IMR-90 (cell line): ENCODE results near the gene MMP3. TPM values are rescaled to one million over a fixed set of nuclear protein-coding genes. Genes with fewer than 3 reads are reported as not detected.

ENCODE experiments used
- ATAC-seq: fragments of 200-7000 bp; cut with Tn5 transposase; 2 replicates; pipeline ENCODE4 v1.9.1; 2020; ENCODE audit warnings: low read depth, mild to moderate bottlenecking, moderate library complexity
- BruUV-seq: library from RNA; stranded (reverse); fragments of 400-500 nt; replicated peaks from 2 replicates; lab custom pipeline; 2021; lab: Mats Ljungman, UMichigan
- CTCF ChIA-PET: fragments of 300-600 bp; formaldehyde crosslinking; extraction: SDS; loops from one replicate; lab custom pipeline; 2021; ENCODE audit warnings: antibody characterized with exemption; lab: Yijun Ruan, JAX
- POLR2A ChIA-PET: fragments of 300-600 bp; sonication (Branson Sonifier 250); formaldehyde crosslinking; loops from one replicate; lab custom pipeline; 2022; ENCODE audit warnings: antibody characterized with exemption; ENCODE audit not compliant: unreplicated experiment; lab: Charles Lee
- DNase-seq: peaks from one replicate; pipeline ENCODE4 v3.0.0; 2013
- H2AFZ ChIP-seq: replicated peaks from 2 replicates; pipeline ENCODE3; 2013; ENCODE audit warnings: low read length, mild to moderate bottlenecking; ENCODE audit not compliant: poor library complexity
- H2AK5ac ChIP-seq: 2 replicates; pipeline ENCODE4 v1.6.1; 2013; ENCODE audit warnings: low read depth, low read length, inconsistent platforms
- H2AK9ac ChIP-seq: replicated peaks from 2 replicates; pipeline ENCODE3; 2013; ENCODE audit warnings: mild to moderate bottlenecking, low read depth, low read length, moderate library complexity; ENCODE audit not compliant: poor library complexity
- H2BK120ac ChIP-seq: 2 replicates; pipeline ENCODE4 v1.6.1; 2013; ENCODE audit warnings: low read depth, low read length, inconsistent platforms
- H2BK15ac ChIP-seq: 3 replicates; pipeline ENCODE4 v1.6.1; 2013; ENCODE audit warnings: low read depth, low read length, inconsistent platforms
- H2BK20ac ChIP-seq: 2 replicates; pipeline ENCODE4 v1.6.1; 2013; ENCODE audit warnings: low read depth, mild to moderate bottlenecking, inconsistent platforms, low read length, moderate library complexity
- H2BK5ac ChIP-seq: 2 replicates; pipeline ENCODE4 v1.6.1; 2013; ENCODE audit warnings: mild to moderate bottlenecking, low read depth, low read length, inconsistent platforms; ENCODE audit not compliant: poor library complexity, severe bottlenecking
- H3K14ac ChIP-seq: replicated peaks from 2 replicates; pipeline ENCODE4 v1.6.1; 2013; ENCODE audit warnings: low read depth, low read length, inconsistent platforms
- H3K18ac ChIP-seq: 2 replicates; pipeline ENCODE4 v1.6.1; 2013; ENCODE audit warnings: low read depth, low read length, control low read depth
- H3K23ac ChIP-seq: 2 replicates; pipeline ENCODE4 v1.6.1; 2013; ENCODE audit warnings: low read depth, low read length, inconsistent platforms
- H3K27ac ChIP-seq: 2 replicates; pipeline ENCODE4 v1.5.1; 2013; ENCODE audit warnings: mild to moderate bottlenecking, control low read depth, low read length; ENCODE audit not compliant: insufficient read depth
- H3K27me3 ChIP-seq: 2 replicates; pipeline ENCODE4 v1.6.1; 2013; ENCODE audit warnings: low read length; ENCODE audit not compliant: control insufficient read depth, insufficient read depth
- H3K36me3 ChIP-seq: 2 replicates; pipeline ENCODE4 v1.6.1; 2013; ENCODE audit warnings: low read length, mixed read lengths; ENCODE audit not compliant: control insufficient read depth, insufficient read depth
- H3K4ac ChIP-seq: 2 replicates; pipeline ENCODE4 v1.6.1; 2013; ENCODE audit warnings: low read depth, low read length, inconsistent platforms
- H3K4me1 ChIP-seq: 2 replicates; pipeline ENCODE4 v1.6.1; 2013; ENCODE audit warnings: low read length, mixed read lengths; ENCODE audit not compliant: control insufficient read depth, insufficient read depth
- H3K4me2 ChIP-seq: 2 replicates; pipeline ENCODE4 v1.6.1; 2013; ENCODE audit warnings: low read depth, mild to moderate bottlenecking, control low read depth, low read length, moderate library complexity
- H3K4me3 ChIP-seq: 2 replicates; pipeline ENCODE4 v1.5.1; 2013; ENCODE audit warnings: low read depth, mild to moderate bottlenecking, control low read depth, low read length, moderate library complexity; ENCODE audit not compliant: insufficient read depth
- H3K56ac ChIP-seq: 2 replicates; pipeline ENCODE4 v1.6.1; 2013; ENCODE audit warnings: low read length, inconsistent platforms; ENCODE audit not compliant: insufficient read depth; ENCODE audit errors: extremely low read depth
- H3K79me1 ChIP-seq, 2 experiments: 2 replicates each; pipeline ENCODE4 v1.6.1; 2013; ENCODE audit warnings: low read length in 2 of 2, inconsistent platforms in 1 of 2, low read depth in 1 of 2
- H3K9ac ChIP-seq: 2 replicates; pipeline ENCODE4 v1.6.1; 2013; ENCODE audit warnings: low read depth, low read length, control low read depth
- H3K9me1 ChIP-seq: 2 replicates; pipeline ENCODE4 v1.6.1; 2013; ENCODE audit warnings: low read length, inconsistent platforms; ENCODE audit not compliant: insufficient read depth
- H3K9me3 ChIP-seq: 2 replicates; pipeline ENCODE4 v1.6.1; 2013; ENCODE audit warnings: low read length; ENCODE audit not compliant: control insufficient read depth, insufficient read depth
- H4K20me1 ChIP-seq: 2 replicates; pipeline ENCODE4 v1.6.1; 2013; ENCODE audit warnings: low read length, inconsistent platforms; ENCODE audit not compliant: insufficient read depth
- H4K5ac ChIP-seq: 2 replicates; pipeline ENCODE4 v1.6.1; 2013; ENCODE audit warnings: mild to moderate bottlenecking, low read depth, low read length, control low read depth
- H4K8ac ChIP-seq, 2 experiments: 2 replicates each; pipeline ENCODE4 v1.6.1; 2013; ENCODE audit warnings: low read depth in 2 of 2, low read length in 2 of 2, control low read depth in 1 of 2, inconsistent platforms in 1 of 2
- H4K91ac ChIP-seq: 2 replicates; pipeline ENCODE4 v1.6.1; 2013; ENCODE audit warnings: low read depth, low read length, inconsistent platforms; ENCODE audit not compliant: insufficient read depth
- BHLHE40 ChIP-seq: fragments of 150-350 bp; IDR thresholded peaks from 2 replicates; pipeline ENCODE4 v1.6.1; 2016; ENCODE audit warnings: mild to moderate bottlenecking, low read depth, low read length
- CEBPB ChIP-seq: IDR thresholded peaks from 2 replicates; pipeline ENCODE4 v1.6.1; 2012; ENCODE audit warnings: low read depth, low read length, improper control_type of control experiment
- CHD1 ChIP-seq: IDR thresholded peaks from 2 replicates; pipeline ENCODE4 v1.6.1; 2012; ENCODE audit warnings: low read depth, low read length, improper control_type of control experiment
- CTCF ChIP-seq: conservative IDR thresholded peaks from 2 replicates; pipeline ENCODE4 v1.5.1; 2012; ENCODE audit warnings: mild to moderate bottlenecking, low read depth, low read length, improper control_type of control experiment
- ELK1 ChIP-seq: fragments of 150-350 bp; IDR thresholded peaks from 2 replicates; pipeline ENCODE4 v1.6.1; 2016; ENCODE audit warnings: low read depth, mild to moderate bottlenecking, low read length, moderate library complexity, borderline replicate concordance
- FOS ChIP-seq: fragments of 150-350 bp; IDR thresholded peaks from 2 replicates; pipeline ENCODE4 v1.6.1; 2016; ENCODE audit warnings: low read depth, low read length
- MAFK ChIP-seq: IDR thresholded peaks from 2 replicates; pipeline ENCODE4 v1.6.1; 2012; ENCODE audit warnings: low read depth, low read length, improper control_type of control experiment
- MAZ ChIP-seq: IDR thresholded peaks from 2 replicates; pipeline ENCODE4 v1.6.1; 2012; ENCODE audit warnings: low read depth, mild to moderate bottlenecking, low read length, improper control_type of control experiment, moderate library complexity, borderline replicate concordance
- MXI1 ChIP-seq: IDR thresholded peaks from 2 replicates; pipeline ENCODE4 v1.6.1; 2012; ENCODE audit warnings: low read depth, mild to moderate bottlenecking, low read length, moderate library complexity, borderline replicate concordance
- NFE2L2 ChIP-seq: fragments of 150-350 bp; IDR thresholded peaks from 2 replicates; pipeline ENCODE4 v1.6.1; 2016; ENCODE audit warnings: low read depth, mild to moderate bottlenecking, low read length
- POLR2A ChIP-seq: IDR thresholded peaks from 2 replicates; pipeline ENCODE4 v1.6.1; 2012; ENCODE audit warnings: mild to moderate bottlenecking, low read depth, low read length
- RCOR1 ChIP-seq: IDR thresholded peaks from 2 replicates; pipeline ENCODE4 v1.6.1; 2012; ENCODE audit warnings: mild to moderate bottlenecking, low read length, improper control_type of control experiment; ENCODE audit not compliant: insufficient replicate concordance
- RFX5 ChIP-seq: IDR thresholded peaks from 2 replicates; pipeline ENCODE4 v1.8.0; 2012; ENCODE audit warnings: low read depth, mild to moderate bottlenecking, low read length, moderate library complexity
- WGBS, 2 experiments: methylation state at CpG; one replicate each; pipeline versions ENCODE4 v1.1.5 to v1.1.7; 2013; ENCODE audit warnings: missing lambda C conversion rate in 2 of 2; ENCODE audit not compliant: insufficient read length in 1 of 2; ENCODE audit errors: extremely low coverage in 2 of 2; 5-methylcytosine and 5-hydroxymethylcytosine counted together
- dilution Hi-C: fragments of 300-500 bp; cut with HindIII; formaldehyde crosslinking; loops from one replicate; pipeline ENCODE4 v1.14.3; 2018; ENCODE audit warnings: low sequenced_read_pairs; ENCODE audit not compliant: unreplicated experiment
- in situ Hi-C: fragments of 300-500 bp; cut with MboI; formaldehyde crosslinking; loops from 3 replicates; pipeline ENCODE4 v1.14.3; 2019; ENCODE audit warnings: low sequenced_read_pairs, inconsistent platforms, mixed read lengths
- intact Hi-C: fragments of 100-400 bp; cut with micrococcal nuclease; formaldehyde crosslinking; loops from 2 replicates; pipeline ENCODE4 v1.10.0; 2022
- polyA plus RNA-seq, 3 experiments: library from polyadenylated mRNA; depleted of rRNA; stranded (reverse); fragments of >200 nt; gene quantifications; 2 replicates each; pipeline ENCODE4 v1.2.3, GENCODE V29; 2012; ENCODE audit warnings: low replicate concordance in 1 of 3
- total RNA-seq: library from RNA; depleted of rRNA; stranded (reverse); fragments of >200 nt; gene quantifications from 2 replicates; pipeline ENCODE4 v1.2.3, GENCODE V29; 2012
- TF ChIP-seq, protein P1 (sequence below): fragments of 150-350 bp; IDR thresholded peaks from 2 replicates; pipeline ENCODE4 v1.6.1; 2017; ENCODE audit warnings: mild to moderate bottlenecking, antibody characterized with exemption, low read length, low read depth

MMP3 gene
- total and polyA plus RNA-seq, 2 of the 4 experiments (the other 2 are of a cell fraction), result under 0.01 to 0.39 TPM

GRCh38 chr11:102791271-102792036 lies 52.0 kb downstream of the MMP3 start:
- Histone ChIP-seq H3K79me1 (no peaks in the 10 kb centered on the region), H3K27me3 (no peaks in the 10 kb centered on the region), H3K4ac (no peak overlapping the region), H3K9ac (no peak overlapping the region), H3K4me2 (no peak overlapping the region), H3K9me1 (no peaks in the 10 kb centered on the region), H3K27ac (no peak overlapping the region), H2BK5ac (no peak overlapping the region), H4K8ac (no peak overlapping the region), H3K14ac (no peak overlapping the region), H2AFZ (no peak overlapping the region), H3K4me1 (no peaks in the 10 kb centered on the region), H3K18ac (no peak overlapping the region), H3K9me3 (no peaks in the 10 kb centered on the region), H2BK120ac (no peak overlapping the region), H2AK5ac (no peak overlapping the region), H2BK20ac (no peak overlapping the region), H3K4me3 (no peak overlapping the region), H3K36me3 (no peaks in the 10 kb centered on the region), H4K20me1 (no peaks in the 10 kb centered on the region), H4K5ac (no peak overlapping the region), H3K56ac (no peak overlapping the region), H4K91ac (no peak overlapping the region), H2BK15ac (no peak overlapping the region), H3K23ac (no peak overlapping the region), H2AK9ac (no peak overlapping the region)
- DNase-seq (peak; percentile 57), ATAC-seq (no peak)
- dilution Hi-C loops (no loop called here), in situ Hi-C loops (no loop called here), intact Hi-C loops (no loop called here)
- no peak for TF ChIP-seq RFX5
- no peak for TF ChIP-seq BHLHE40
- TF ChIP-seq POLR2A, result no peak
- TF ChIP-seq CTCF, result no peak
- TF ChIP-seq ELK1, result no peak
- no peak for TF ChIP-seq MAZ
- no peak for TF ChIP-seq MAFK
- no peak for TF ChIP-seq RCOR1
- TF ChIP-seq MXI1, result no peak
- TF ChIP-seq CEBPB, result no peak
- no peak for TF ChIP-seq FOS
- no peak for TF ChIP-seq NFE2L2
- TF ChIP-seq, protein P1, sequence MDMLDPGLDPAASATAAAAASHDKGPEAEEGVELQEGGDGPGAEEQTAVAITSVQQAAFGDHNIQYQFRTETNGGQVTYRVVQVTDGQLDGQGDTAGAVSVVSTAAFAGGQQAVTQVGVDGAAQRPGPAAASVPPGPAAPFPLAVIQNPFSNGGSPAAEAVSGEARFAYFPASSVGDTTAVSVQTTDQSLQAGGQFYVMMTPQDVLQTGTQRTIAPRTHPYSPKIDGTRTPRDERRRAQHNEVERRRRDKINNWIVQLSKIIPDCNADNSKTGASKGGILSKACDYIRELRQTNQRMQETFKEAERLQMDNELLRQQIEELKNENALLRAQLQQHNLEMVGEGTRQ, result no peak
- TF ChIP-seq CHD1, result no peak
- WGBS, 2 experiments, result no CpG with 5 or more reads among the region's 4 CpGs
- ChIA-PET CTCF (no interaction called here), POLR2A (no interaction called here)
- BruUV-seq, result no TSS peak
